GM21360 (cell line): ENCODE data around the gene TGIF1.
"Not testable (repeated sequence)": the region's sequence is repeated elsewhere in the genome, so short reads cannot be mapped to it uniquely, and the experiment has no call there.

Experiments
- ATAC-seq: cut with Tn5 transposase; IDR thresholded peaks from one replicate; pipeline ENCODE4 v1.9.1; 2021; ENCODE audit warnings: mild to moderate bottlenecking, moderate library complexity; ENCODE audit not compliant: unreplicated experiment

TGIF1 gene

DNA sequence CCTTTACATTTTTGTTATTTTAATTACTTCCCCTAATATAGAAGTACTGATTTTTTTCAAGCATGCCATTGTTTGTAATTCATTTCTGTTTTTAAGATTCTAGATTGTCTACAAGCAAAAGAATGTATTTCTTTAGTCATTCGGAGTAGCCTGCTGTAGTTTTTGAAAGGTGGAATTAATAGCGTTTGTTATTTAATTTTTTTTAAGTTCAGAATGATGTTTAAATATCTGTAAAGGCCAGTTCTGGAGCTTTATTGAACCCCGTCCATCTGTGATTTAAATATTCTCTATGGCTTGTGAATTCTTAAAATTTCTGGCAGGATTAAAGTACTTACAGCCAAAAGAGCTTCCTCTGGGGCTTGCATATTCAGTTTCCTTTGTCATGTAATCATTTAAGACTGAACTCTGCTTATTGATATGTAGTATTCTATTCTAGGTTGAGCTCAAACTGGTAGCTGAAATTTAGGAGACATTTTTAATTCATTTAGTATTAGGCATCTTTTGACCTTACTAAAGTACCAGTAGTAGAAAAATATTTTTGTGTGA lies 5.2 kb downstream of the TGIF1 start:
- ATAC-seq, result no peak

DNA sequence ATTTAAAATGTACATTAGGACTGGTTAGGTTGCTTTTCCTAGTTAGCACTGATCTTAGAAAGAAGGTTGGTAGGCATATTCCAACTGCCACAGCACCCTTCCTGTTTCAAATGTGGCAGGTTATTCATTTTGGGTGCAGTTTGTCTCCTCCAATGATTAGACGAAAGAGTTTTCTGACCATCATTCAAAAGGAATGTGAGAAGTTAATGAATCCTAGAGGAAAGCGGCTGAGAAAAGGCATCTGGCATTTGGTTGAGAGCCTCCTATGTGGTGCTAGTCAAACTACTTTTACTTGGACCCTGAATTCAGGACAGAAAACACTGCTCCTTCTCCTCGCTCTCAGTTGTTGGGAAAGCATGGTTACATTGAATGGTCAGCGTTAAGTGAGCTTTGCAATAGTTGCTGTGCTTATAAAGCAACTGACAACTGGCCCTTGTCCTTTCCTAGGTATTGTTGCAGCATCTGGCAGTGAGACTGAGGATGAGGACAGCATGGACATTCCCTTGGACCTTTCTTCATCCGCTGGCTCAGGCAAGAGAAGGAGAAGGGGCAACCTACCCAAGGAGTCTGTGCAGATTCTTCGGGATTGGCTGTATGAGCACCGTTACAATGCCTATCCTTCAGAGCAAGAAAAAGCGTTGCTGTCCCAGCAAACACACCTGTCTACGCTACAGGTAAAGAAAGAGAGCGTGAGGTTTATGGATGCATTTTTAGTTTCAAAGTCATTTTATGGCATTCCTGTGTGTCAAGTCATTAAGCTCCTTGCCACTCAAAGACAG lies 6.1 kb downstream of the TGIF1 start:
- ATAC-seq, result no peak

DNA sequence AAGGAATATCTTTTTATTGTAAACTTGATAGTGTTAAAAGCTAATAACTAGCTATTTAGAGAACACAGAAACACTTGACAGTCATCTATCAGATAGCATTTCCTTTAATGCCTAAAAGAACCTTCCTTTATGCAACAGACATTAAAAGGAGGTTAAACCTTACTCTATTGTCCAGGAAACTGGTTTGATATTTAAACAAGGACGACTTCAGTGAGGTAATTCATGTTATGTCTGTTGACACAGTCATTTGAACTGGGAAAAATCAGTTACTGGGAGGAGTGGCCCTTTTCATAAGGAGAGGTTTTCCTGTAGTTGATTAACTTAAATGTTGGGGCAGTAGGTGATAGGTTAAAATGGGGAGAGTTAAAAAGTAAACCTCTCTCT lies 6.7 kb downstream of the TGIF1 start:
- ATAC-seq, result no peak

DNA sequence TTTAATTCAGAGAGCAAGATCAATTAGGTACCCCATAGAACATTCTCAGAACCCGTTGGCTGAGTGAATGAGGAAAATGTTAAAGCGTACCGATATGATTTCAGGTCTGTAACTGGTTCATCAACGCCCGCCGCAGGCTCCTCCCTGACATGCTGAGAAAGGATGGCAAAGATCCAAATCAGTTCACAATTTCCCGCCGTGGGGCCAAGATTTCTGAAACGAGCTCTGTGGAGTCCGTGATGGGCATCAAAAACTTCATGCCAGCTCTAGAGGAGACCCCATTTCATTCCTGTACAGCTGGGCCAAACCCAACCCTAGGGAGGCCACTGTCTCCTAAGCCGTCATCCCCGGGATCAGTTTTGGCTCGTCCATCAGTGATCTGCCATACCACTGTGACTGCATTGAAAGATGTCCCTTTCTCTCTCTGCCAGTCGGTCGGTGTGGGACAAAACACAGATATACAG lies 7.3 kb downstream of the TGIF1 start:
- ATAC-seq, result no peak

DNA sequence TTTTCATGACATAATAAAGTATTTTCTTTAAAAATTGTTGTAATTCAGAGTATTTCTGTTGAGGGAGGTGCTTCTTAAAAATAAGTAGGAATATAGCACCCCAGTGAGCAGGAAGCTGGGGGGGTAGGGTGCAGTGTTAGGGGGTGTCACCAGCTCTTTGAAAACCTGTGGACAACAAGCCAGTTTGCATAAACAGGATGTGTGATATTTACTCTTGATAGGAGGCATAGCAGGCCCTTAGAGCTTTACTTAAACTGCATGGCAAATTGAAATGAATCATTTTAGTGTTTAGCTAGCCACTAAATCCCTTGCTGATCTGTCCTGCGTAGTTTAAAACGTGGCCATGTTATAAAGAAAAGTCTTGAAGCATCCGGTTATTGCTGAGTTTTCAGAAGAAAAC lies 8.4 kb downstream of the TGIF1 start:
- ATAC-seq, result no peak

DNA sequence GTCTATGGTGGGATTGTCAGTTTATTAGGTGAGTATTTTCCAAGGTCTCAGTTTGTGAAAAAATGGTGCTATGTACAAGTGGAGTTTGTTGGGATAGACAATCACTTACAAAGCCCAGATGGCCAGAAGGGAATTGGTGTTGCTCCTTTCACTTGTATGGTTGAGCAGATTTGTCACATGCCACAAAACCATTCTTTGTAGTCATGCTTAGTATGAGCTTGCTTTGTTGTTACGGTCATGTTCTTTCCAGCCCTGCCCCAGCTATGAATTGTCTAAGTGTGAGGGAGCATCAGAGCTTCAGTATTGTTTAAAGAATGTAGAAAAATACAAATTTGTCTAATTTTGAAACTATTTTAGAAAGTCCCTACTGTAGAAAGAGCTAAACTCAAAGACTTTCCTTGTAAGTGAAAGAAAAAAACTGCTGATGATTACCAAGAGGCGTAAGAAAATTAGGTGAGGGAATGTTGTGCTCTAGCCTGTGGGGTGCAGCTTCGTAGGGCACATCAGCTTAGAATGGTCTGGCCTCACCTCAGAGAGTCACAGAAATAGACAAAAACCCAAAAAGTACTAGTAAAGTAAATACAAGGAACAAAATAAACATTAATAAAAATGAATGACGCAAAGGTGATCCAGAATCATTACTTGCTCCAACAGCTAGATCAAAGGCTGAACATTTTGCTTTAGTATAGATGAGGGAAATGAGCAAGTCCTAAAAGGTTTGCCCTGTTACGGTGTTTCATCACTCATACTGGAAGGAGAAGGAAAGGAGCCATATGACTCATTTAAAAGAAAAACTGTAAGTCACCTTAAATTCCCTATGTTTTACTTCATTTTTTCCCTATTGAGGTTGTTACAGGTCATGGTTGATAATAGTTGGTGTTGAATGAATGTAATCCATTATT lies 9.2 kb downstream of the TGIF1 start:
- no peak for ATAC-seq

DNA sequence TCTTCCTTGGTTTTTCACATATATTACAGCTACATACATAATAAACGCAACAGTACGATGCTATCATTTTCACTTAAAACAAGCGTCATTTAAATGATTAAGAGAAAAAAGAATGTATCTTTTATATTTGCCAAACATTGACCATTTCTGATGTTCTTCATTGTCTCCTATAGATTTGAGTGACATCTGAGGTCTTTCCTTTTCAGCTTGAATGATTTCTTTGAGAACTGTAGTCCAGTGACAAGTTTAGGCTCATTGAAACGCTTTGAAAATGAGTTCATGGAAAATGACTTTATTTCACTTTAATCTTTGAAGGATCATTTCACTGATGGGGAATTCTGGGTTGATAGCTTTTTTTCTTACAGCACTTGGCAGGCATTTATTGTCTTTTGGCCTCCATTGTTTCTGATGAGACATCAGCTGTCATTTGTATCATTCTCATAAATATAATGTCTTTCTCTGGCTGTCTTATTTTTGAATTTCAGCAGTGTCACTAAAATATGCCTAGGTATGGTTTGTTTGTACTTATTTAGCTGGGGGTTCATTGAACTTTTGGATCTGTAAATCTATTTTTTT lies 10.9 kb downstream of the TGIF1 start:
- no peak for ATAC-seq

DNA sequence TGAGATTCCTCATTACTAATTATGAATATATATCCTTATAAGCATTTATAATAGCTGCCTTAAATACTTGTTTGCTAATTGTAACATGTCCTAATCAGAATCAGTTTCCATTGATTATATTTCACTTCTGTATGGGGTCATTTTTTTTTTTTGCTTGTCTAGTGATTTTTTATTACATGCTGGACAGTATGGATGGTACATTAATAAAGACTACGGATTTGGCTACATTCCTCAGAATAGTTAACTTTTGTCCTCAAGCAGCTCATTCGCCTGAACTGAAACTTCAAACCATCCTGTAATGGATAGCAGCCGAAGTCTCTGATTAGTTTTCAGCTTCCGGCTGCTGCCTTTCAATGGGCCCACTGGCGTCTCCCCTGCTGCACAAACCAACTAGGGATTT lies 11.7 kb downstream of the TGIF1 start:
- no peak for ATAC-seq

DNA sequence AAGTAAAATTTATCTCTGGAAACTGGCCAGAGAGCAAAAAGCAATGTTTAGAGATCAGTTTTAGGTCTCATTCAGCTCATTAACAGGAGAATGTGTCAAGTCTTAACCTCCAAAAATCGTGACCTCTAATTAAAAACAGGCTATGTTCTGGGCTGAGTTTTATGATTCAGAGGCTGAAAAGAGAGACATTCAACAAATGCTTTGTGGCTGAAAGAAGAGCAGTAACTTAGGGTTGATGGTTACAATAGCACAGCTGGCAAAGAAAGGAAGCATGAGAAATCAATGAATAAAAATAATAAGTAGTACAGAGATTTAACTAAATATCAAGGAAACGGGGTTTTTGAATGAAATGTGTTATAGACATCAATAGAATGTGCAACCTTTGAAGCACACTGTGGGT lies 13.1 kb downstream of the TGIF1 start:
- no peak for ATAC-seq

DNA sequence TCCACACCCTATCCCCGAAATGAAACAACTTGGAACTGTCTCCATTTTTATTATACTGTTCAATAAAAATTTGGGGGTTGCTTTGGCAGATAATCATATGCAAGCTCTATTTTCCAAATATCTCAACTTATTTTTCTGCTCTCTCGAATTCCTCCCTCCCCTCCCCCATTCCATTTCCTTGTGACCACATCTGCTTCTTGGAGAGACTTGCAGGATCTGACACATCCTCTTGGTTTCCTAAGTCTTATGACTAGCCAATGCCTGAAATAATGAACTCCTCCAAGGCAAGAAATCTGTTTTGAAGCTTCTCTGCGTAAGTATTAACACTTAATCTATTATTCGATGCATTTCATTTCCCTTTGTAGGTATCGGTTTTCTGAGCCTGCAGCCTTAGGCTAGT lies 16.1 kb downstream of the TGIF1 start:
- ATAC-seq, result no peak

DNA sequence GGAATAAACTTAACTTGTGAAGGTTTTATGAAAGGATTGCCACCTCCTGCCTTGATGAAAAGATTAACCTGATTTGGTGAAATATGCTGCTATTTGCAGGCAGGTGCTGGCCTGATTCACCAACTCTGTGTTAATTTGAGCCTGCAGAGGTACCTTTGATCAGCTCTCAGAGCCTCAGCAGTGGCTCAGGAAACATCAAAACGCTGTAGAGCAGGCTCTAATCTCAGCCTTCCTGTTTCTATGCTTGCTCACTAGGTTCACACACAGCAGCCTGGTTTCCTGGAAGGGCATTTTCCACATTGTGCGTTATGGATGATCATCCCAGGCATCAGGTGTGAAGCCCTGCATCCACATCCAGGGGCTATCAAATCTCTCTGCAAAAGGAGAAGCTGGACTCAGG lies 16.9 kb downstream of the TGIF1 start:
- ATAC-seq, result no peak

DNA sequence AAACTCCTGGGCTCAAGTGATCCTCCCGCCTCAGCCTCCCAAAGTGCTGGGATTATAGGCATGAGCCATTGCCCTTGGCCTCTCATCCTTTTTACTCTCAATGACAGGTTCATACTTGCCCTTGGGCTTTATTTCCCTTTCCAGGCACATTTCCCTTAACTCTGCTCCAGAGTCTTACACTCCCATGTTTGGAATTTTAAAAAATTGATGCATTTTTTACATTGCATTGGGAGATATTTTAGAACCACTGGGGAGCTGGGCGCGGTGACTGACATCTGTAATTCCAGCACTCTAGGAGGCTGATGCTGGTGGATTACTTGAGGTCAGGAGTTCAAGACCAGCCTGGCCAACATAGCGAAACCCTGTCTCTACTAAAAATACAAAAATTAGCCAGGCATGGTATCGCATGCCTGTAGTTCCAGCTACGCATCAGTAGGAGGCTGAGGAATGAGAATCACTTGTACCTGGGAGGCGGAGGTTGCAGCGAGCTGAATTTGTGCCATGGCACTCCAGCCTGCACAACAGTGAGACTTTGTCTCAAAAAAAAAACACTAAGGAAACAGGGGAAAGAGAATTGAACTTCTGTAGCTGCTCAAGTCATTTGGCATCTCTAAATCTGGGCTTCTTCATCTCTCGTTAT lies 18.2 kb downstream of the TGIF1 start:
- no peak for ATAC-seq

DNA sequence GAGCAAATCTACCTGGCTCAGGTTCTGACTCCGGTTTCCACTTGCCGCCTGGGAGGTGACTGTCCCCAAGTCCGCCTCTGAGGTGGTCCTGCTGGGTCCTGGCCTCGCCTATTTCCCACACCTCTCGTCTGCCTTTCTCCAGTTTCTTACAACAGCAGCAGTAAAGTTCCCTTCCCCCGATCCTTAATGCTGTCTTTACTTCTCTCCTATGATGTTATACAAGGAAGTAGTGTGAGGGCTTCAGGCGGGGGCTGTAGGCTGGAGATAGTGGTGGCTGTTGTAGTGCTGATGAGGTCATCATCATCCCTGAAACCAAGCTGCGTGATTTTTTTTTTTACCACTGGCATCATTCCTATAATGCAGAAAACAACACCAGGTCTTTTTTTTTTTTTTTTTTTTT lies 18.9 kb downstream of the TGIF1 start:
- ATAC-seq, result no peak

DNA sequence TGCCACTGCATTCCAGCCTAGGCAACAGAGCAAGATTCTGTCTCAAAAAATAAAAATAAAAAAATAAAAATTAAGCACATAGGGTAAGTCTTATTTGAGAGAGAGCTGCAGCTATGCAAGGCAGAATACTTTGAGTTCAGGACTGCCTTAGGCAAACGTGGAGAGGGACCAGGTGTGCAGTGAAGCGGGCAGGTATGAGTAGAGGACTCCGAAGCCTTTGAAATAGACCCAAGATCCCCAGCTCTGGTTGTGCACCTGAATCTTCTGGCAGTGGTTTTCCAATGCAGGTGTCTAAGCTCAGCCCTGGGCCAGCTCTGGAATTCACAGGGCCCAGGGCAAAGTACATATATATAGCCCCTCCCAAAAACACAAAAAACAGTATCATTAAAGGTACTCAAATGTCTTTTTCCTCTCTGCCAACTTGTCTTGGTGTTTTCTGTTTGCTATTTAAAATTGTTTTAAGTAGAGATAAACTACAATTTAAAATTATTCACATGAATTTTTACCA lies 21.2 kb downstream of the TGIF1 start:
- ATAC-seq, result no peak

DNA sequence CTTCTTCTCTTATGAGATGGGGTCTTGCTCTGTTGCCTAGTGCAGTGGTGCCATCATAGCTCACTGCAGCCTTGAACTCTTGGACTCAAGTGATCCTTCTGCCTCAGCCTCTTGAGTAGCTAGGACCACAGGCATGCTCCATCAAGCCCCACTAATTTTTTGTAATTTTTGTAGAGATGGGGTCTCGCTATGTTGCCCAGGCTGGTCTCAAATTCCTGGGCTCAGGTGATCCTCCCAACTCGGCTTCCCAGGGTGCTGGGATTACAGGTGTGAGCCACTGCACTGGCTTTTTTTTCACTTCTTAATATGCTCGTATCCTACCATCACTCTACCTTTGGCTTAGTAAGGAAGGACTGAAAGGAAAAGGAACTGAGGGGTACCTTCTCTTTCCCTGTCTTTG lies 22.1 kb downstream of the TGIF1 start:
- not testable (repeated sequence) for ATAC-seq

DNA sequence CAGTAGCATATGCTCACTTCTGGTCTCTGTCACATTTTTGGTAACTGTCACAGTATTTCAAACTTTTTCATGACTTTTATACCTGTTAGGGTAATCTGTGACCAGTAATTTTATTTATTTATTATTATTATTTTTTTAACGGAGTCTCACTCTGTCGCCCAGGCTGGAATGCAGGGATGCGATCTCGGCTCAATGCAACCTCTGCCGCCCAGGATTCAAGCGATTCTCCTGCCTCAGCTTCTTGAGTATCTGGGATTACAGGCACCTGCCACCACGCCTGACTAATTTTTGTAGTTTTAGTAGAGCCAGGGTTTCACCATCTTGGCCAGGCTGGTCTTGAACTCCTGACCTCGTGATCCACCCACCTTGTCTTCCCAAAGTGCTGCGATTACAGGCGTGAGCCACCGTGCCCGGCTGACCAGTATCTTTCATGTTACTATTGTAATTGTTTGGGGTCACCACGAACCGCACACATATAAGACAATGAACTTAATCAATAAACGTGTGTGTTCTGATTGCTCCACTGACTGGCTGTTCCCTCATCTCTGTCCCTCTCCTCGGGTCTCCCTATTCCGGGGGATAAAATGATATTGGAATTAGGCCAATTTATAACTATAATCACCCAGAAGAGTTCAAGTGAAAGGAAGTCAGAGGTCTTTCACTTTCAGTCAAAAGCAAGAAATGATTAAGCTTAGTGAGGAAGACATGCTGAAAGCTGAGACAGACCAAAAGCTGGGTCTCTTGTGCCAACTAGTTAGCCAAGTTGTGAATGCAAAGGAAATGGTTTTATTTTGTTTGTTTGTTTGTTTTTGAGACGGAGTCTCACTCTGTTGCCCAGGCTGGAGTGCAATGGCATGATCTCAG lies 22.9 kb downstream of the TGIF1 start:
- no peak for ATAC-seq

DNA sequence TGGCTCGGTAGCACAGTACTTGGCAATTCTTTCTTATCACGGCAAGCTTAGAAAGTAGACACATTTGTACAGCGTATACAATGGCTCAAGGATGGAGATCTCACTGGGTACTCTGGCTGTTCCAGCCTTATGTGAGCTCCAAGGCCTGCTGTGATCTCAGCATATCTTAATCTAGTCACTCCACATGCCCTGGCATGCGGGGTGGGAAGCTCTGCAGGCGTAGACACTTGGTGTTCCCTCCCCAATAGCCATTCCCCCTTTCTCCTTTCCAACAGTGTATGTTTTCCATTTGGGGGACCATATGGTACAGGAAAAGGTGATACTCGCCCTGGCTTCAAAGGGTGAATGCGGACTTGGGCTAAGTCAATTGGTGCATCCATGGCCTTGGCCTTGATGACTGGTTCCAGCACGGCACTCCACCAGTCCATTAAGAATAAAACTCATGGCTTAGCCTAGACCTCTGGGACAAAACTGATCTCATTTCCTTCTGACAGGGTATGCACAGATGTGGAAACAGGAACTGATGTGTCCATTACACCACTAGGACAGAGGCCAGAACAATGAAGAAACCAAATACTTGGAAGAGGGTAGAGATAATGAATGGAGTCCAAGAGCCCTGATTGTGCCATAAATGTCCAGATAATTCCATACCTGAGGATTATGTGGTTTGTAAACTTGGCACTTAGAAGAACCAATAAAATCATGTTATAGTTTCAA lies 28.4 kb downstream of the TGIF1 start:
- ATAC-seq, result no peak

DNA sequence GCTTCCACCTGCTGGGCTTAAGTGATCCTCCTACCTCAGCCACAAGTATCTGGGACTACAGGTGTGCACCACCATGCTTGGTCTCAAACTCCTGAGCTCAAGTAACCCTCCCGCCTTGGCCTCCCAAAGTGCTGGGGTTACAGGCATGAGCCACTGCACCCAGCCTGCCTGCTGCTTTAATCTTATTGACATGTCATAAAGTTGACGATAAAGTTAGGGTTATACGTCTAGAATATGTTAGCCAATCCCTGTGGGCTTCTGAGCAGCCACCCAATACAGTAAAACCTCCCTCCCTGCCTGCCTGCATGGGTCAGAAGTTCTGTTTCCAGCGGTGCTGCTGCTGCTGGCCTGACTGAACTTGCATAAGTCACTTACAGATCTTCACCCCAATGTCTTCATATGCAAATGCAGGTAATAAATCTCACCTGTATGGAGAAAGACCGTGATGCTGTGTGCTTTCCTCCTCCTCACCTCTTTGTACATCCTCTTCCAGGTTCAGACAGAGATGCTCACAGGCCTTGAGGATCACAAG lies 30.1 kb downstream of the TGIF1 start:
- no peak for ATAC-seq
